ENCODE results near the gene RIPK1. TPM values are rescaled to one million over a fixed set of nuclear protein-coding genes. Genes with fewer than 3 reads are reported as not detected.
"Not testable (repeated sequence)": the region's sequence is repeated elsewhere in the genome, so short reads cannot be mapped to it uniquely, and the experiment has no call there.

RIPK1 gene
- total RNA-seq, 1 experiment from 2014 or later: 17.2 TPM

- DNase-seq (ENCODE audit: low read depth): no peak
Measured at GRCh38 chr6:3135668-3136291, 67.5 kb downstream of the RIPK1 start.

GRCh38 chr6:3136292-3137011 is 68.2 kb downstream of the RIPK1 start:
- no peak for DNase-seq (ENCODE audit: low read depth)

GRCh38 chr6:3137057-3137777 is 68.9 kb downstream of the RIPK1 start:
- DNase-seq (ENCODE audit: low read depth): no peak

- DNase-seq (ENCODE audit: low read depth): peak; percentile 28
Measured at GRCh38 chr6:3137873-3138272, 69.6 kb downstream of the RIPK1 start.

GRCh38 chr6:3138341-3138740 is 70.0 kb downstream of the RIPK1 start:
- peak; percentile 9 for DNase-seq (ENCODE audit: low read depth)

GRCh38 chr6:3139090-3139903 is 71.0 kb downstream of the RIPK1 start:
- peak; percentile 35 for DNase-seq (ENCODE audit: low read depth)

- DNase-seq (ENCODE audit: low read depth): no peak
Measured at GRCh38 chr6:3140201-3140600, 71.9 kb downstream of the RIPK1 start.

GRCh38 chr6:3142536-3142935 is 74.2 kb downstream of the RIPK1 start:
- DNase-seq (ENCODE audit: low read depth): no peak

GRCh38 chr6:3143158-3143557 is 74.9 kb downstream of the RIPK1 start:
- no peak for DNase-seq (ENCODE audit: low read depth)

- no peak for DNase-seq (ENCODE audit: low read depth)
Measured at GRCh38 chr6:3144571-3144970, 76.3 kb downstream of the RIPK1 start.

GRCh38 chr6:3147914-3148757 is 79.8 kb downstream of the RIPK1 start:
- no peak for DNase-seq (ENCODE audit: low read depth)

- DNase-seq (ENCODE audit: low read depth): no peak
Measured at GRCh38 chr6:3151691-3152090, 83.4 kb downstream of the RIPK1 start.

- no peak for DNase-seq (ENCODE audit: low read depth)
Measured at GRCh38 chr6:3152689-3153088, 84.4 kb downstream of the RIPK1 start.

- not testable (repeated sequence) for DNase-seq (ENCODE audit: low read depth)
Measured at GRCh38 chr6:3155416-3155815, 87.1 kb downstream of the RIPK1 start.

GRCh38 chr6:3156184-3157130 is 88.2 kb downstream of the RIPK1 start:
- DNase-seq (ENCODE audit: low read depth): not testable (repeated sequence)

- peak; percentile 71 for DNase-seq (ENCODE audit: low read depth)
Measured at GRCh38 chr6:3157131-3157933, 89.0 kb downstream of the RIPK1 start, which contains the start of gene TUBB2A. Gene TUBB2A (minus strand): TSS chr6:3157544. CDS start chr6:3157463, 81 bp downstream.

- peak; percentile 34 for DNase-seq (ENCODE audit: low read depth)
Measured at GRCh38 chr6:3159805-3160781, 91.8 kb downstream of the RIPK1 start.

All from HT1080 (cell line).